HG03460 (cell line): ENCODE results near the gene PCDHA7.
"Not testable (repeated sequence)": the region's sequence is repeated elsewhere in the genome, so short reads cannot be mapped to it uniquely, and the experiment has no call there.

ENCODE experiments used
- ATAC-seq: cut with Tn5 transposase; IDR thresholded peaks from one replicate; pipeline ENCODE4 v1.9.1; 2021; ENCODE audit not compliant: unreplicated experiment

Gene PCDHA7

GRCh38 chr5:140833993-140834392 lies at the start of gene PCDHA7:
Gene PCDHA7, plus strand, starts transcription at chr5:140834269. Its CDS starts 115 bp downstream, at chr5:140834384.
- ATAC-seq, result no peak

- no peak for ATAC-seq
Measured at GRCh38 chr5:140785905-140786686, 48.0 kb upstream of the PCDHA7 start, which contains the start of gene PCDHA1. Gene PCDHA1, plus strand, starts transcription at chr5:140786140.

DNA sequence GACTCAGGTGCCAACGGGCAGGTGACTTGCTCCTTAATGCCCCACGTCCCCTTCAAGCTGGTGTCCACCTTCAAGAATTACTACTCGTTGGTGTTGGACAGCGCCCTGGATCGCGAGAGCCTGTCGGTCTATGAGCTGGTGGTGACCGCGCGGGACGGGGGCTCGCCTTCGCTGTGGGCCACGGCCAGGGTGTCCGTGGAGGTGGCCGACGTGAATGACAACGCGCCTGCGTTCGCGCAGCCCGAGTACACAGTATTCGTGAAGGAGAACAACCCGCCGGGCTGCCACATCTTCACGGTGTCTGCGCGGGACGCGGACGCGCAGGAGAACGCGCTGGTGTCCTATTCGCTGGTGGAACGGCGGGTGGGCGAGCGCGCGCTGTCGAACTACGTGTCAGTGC lies 46.6 kb upstream of the PCDHA7 start:
- ATAC-seq, result not testable (repeated sequence)

- not testable (repeated sequence) for ATAC-seq
Measured at GRCh38 chr5:140787849-140788504, 46.1 kb upstream of the PCDHA7 start.

DNA sequence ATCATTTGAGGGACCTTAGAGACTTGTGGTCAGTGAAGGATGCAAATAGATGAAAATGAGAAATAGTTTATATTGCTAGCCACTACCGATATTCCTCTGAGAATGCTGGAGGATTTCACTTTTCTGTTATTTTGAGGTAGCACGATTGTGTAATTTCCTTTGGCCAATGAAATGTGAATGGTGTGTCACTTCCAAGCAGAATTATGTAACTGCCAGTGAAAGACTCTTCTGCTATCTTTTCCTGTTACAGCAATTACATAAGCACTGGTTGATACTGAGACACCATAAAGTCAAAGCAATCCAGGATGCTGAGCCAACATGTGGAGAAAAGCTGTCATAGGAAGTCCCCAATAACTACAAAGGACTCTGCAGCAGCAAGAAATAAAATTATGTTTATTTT lies 43.0 kb upstream of the PCDHA7 start:
- ATAC-seq, result no peak

- no peak for ATAC-seq
Measured at GRCh38 chr5:140794595-140795258, 39.3 kb upstream of the PCDHA7 start, which contains the start of gene PCDHA2. Gene PCDHA2, plus strand, starts transcription at chr5:140794852.

DNA sequence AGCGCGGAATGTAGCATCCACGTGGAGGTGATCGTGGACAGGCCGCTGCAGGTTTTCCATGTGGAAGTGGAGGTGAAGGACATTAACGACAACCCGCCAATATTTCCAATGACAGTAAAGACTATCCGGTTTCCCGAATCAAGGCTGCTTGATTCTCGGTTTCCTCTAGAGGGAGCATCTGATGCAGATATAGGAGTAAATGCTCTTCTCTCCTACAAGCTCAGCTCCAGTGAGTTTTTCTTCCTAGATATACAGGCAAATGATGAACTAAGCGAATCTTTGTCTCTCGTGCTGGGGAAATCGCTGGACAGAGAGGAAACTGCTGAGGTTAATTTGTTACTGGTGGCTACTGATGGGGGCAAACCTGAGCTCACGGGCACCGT lies 38.8 kb upstream of the PCDHA7 start:
- no peak for ATAC-seq

- ATAC-seq, result not testable (repeated sequence)
Measured at GRCh38 chr5:140796072-140796717, 37.9 kb upstream of the PCDHA7 start.

GRCh38 chr5:140796718-140797095 lies 37.4 kb upstream of the PCDHA7 start:
- no peak for ATAC-seq

DNA sequence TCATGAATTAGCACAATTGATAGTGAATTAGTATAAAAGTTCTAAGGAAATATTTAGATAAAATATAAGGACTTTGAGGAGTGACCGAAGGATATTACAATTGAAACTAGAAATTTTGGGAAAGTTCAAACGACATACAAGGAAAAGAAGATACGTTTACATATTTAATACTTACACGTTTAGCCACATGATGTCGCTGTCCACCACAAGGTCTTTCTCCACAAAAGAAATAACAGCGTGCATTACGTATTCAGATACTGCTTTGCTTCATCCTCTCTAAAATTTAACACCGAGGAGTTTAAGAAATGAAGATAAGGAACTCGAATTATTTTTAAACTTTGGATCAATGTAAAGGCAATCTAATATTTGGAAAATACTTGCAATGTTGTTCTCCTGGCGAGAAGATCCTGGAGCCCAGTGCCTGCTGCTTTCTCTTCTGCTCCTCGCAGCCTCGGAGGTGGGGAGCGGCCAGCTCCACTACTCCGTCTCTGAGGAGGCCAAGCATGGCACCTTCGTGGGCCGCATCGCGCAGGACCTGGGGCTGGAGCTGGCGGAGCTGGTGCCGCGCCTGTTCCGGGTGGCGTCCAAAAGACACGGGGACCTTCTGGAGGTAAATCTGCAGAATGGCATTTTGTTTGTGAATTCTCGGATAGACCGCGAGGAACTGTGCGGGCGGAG lies 33.1 kb upstream of the PCDHA7 start, which contains the start of gene PCDHA3:
TSS of gene PCDHA3 (plus strand) at position 242 of the 678 bp plus-strand sequence.
- ATAC-seq, result no peak

DNA sequence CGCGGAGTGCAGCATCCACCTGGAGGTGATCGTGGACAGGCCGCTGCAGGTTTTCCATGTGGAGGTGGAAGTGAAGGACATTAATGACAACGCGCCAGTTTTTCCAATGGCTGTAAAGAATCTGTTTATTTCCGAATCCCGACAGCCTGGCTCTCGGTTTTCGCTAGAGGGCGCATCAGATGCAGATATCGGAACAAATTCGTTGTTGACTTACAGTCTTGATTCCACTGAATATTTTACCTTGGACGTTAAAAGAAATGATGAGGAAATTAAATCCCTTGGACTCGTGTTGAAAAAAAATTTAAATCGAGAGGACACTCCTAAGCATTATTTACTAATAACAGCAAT lies 32.6 kb upstream of the PCDHA7 start:
- ATAC-seq, result no peak

- not testable (repeated sequence) for ATAC-seq
Measured at GRCh38 chr5:140802381-140802780, 31.7 kb upstream of the PCDHA7 start.

DNA sequence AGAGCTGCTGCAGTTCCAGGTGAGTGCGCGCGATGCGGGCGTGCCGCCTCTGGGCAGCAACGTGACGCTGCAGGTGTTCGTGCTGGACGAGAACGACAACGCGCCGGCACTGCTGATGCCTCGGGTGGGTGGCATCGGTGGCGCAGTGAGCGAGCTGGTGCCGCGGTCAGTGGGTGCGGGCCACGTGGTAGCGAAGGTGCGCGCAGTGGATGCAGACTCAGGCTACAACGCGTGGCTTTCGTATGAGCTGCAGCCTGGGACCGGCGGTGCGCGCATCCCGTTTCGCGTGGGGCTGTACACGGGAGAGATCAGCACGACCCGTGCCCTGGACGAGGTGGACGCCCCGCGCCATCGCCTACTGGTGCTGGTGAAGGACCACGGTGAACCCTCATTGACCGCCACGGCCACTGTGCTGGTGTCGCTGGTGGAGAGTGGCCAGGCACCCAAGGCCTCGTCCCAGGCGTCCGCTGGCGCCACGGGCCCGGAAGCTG lies 31.2 kb upstream of the PCDHA7 start:
- no peak for ATAC-seq

- no peak for ATAC-seq
Measured at GRCh38 chr5:140806834-140807775, 27.0 kb upstream of the PCDHA7 start, which contains the start of gene PCDHA4. Gene PCDHA4, plus strand, starts transcription at chr5:140807068.

DNA sequence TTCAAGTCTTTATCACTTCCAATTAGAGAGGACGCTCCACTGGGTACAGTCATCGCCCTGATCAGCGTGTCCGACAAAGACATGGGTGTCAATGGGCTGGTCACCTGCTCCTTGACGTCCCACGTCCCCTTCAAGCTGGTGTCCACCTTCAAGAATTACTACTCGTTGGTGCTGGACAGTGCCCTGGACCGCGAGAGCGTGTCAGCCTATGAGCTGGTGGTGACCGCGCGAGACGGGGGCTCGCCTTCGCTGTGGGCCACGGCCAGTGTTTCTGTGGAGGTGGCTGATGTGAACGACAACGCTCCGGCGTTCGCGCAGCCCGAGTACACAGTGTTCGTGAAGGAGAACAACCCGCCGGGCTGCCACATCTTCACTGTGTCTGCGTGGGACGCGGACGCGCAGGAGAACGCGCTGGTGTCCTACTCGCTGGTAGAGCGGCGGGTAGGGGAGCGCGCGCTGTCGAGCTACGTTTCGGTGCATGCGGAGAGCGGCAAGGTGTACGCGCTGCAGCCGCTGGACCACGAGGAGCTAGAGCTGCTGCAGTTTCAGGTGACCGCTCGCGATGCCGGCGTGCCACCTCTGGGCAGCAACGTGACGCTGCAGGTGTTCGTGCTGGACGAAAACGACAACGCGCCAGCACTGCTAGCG lies 25.7 kb upstream of the PCDHA7 start:
- not testable (repeated sequence) for ATAC-seq

GRCh38 chr5:140808889-140809291 lies 25.2 kb upstream of the PCDHA7 start:
- no peak for ATAC-seq

DNA sequence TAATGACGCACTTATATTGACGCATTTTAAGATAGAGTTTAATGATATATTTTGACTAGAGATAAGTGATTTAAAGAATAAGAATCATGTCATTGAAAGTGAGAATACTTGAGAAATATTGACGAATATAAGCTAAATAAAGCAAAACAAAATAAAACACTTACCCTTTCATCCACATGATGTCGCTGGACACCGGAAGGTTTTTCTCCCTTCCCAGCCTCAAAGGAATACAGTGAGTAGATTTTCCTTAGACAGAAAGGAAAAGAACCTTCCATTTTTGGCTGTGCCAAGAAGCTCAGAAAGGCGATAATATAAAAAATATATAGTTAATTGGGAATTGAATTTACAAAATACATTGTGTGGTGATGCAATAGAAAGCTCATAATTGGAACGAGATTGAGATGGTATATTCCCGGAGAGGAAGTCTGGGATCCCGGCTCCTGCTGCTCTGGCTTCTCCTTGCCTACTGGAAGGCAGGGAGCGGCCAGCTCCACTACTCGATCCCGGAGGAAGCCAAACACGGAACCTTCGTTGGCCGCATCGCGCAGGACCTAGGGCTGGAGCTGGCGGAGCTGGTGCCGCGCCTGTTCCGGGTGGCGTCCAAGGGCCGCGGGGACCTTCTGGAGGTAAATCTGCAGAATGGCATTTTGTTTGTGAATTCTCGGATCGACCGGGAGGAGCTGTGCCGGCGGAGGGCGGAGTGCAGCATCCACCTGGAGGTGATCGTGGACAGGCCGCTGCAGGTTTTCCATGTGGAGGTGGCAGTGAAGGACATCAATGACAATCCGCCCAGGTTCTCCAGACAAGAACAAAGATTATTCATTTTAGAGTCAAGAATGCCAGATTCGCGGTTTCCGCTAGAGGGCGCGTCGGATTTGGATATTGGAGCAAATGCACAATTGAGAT lies 12.4 kb upstream of the PCDHA7 start, which contains the start of gene PCDHA5:
TSS of gene PCDHA5 (plus strand) at position 239 of the 906 bp plus-strand sequence.
- no peak for ATAC-seq

GRCh38 chr5:140822281-140822629 lies 11.8 kb upstream of the PCDHA7 start:
- ATAC-seq, result no peak
